Esophagus muscularis mucosa (tissue), 4 donors: ENCODE measurements around the gene RTN4IP1.

Source experiments
- CTCF ChIP-seq, 3 experiments: fragments of 200-600 bp in 2 of 3; fragments of 450-650 bp in 1 of 3; sonication (generic) in 2 of 3; IDR thresholded peaks; one replicate each; pipeline ENCODE4 v1.5.1; 2017 to 2019; ENCODE audit warnings: antibody characterized with exemption in 3 of 3, mild to moderate bottlenecking in 2 of 3, moderate library complexity in 1 of 3
- EP300 ChIP-seq: sonication (generic); formaldehyde crosslinking; IDR thresholded peaks from one replicate; pipeline ENCODE4 v1.6.1; 2017; ENCODE audit warnings: antibody characterized with exemption
- POLR2A ChIP-seq: fragments of 450-650 bp; IDR thresholded peaks from one replicate; pipeline ENCODE4 v1.6.1; 2017; ENCODE audit warnings: antibody characterized with exemption, moderate library complexity, mild to moderate bottlenecking, low read depth
- POLR2AphosphoS5 ChIP-seq, 2 donors: sonication (generic); formaldehyde crosslinking; IDR thresholded peaks; one replicate each; pipeline ENCODE4 v1.6.1; 2017; ENCODE audit warnings: antibody characterized with exemption in 2 of 2

GRCh38 chr6:106630366-106630765, 1.1 kb upstream of the RTN4IP1 start:
- TF ChIP-seq CTCF (IDR thresholded peaks at IDR 0.05) = no peak
- TF ChIP-seq POLR2AphosphoS5 (IDR thresholded peaks at IDR 0.05) = no peak
- no peak for TF ChIP-seq POLR2A
- TF ChIP-seq EP300 = no peak
